ENCODE measurements around the gene TERT.
"Not testable (repeated sequence)": the region's sequence is repeated elsewhere in the genome, so short reads cannot be mapped to it uniquely, and the experiment has no call there.

The TERT gene

DNA sequence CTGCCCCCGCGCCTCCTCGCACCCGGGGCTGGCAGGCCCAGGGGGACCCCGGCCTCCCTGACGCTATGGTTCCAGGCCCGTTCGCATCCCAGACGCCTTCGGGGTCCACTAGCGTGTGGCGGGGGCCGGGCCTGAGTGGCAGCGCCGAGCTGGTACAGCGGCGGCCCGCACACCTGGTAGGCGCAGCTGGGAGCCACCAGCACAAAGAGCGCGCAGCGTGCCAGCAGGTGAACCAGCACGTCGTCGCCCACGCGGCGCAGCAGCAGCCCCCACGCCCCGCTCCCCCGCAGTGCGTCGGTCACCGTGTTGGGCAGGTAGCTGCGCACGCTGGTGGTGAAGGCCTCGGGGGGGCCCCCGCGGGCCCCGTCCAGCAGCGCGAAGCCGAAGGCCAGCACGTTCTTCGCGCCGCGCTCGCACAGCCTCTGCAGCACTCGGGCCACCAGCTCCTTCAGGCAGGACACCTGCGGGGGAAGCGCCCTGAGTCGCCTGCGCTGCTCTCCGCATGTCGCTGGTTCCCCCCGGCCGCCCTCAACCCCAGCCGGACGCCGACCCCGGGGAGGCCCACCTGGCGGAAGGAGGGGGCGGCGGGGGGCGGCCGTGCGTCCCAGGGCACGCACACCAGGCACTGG, 548 bp downstream of the TERT start:
- no peak for DNase-seq (ENCODE audit: low read depth, low spot score)

DNA sequence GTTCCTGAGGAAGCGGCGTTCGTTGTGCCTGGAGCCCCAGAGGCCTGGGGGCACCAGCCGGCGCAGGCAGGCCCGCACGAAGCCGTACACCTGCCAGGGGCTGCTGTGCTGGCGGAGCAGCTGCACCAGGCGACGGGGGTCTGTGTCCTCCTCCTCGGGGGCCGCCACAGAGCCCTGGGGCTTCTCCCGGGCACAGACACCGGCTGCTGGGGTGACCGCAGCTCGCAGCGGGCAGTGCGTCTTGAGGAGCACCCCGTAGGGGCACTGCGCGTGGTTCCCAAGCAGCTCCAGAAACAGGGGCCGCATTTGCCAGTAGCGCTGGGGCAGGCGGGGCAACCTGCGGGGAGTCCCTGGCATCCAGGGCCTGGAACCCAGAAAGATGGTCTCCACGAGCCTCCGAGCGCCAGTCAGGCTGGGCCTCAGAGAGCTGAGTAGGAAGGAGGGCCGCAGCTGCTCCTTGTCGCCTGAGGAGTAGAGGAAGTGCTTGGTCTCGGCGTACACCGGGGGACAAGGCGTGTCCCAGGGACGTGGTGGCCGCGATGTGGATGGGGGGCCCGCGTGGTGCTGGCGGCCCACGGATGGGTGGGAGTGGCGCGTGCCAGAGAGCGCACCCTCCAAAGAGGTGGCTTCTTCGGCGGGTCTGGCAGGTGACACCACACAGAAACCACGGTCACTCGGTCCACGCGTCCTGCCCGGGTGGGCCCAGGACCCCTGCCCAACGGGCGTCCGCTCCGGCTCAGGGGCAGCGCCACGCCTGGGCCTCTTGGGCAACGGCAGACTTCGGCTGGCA, 1.3 kb downstream of the TERT start:
- no peak for DNase-seq (ENCODE audit: low read depth, low spot score)

DNA sequence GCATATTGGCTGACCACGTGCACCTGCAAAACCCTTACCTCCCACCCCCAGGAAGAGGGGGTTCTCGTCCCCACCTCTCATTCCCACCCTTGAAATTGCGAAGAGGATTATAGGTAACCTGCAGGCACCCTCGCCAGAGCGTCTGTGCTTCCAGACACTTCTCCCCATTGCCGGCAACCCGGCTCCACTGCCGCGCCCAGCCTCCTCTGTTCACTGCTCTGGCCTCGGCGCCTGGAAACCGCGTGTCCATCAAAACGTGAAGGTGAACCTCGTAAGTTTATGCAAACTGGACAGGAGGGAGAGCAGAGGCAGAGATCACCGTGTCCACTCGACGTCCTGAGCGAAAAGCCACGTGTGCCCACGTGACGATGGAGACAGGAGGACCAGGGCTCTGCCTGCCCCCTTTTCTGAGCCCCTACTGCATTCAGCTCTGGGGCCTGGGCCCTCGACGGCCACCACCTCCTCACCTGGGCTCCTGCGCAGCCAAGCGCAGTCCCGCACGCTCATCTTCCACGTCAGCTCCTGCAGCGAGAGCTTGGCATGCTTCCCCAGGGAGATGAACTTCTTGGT, 1.9 kb downstream of the TERT start:
- DNase-seq (ENCODE audit: low read depth, low spot score), result no peak

DNA sequence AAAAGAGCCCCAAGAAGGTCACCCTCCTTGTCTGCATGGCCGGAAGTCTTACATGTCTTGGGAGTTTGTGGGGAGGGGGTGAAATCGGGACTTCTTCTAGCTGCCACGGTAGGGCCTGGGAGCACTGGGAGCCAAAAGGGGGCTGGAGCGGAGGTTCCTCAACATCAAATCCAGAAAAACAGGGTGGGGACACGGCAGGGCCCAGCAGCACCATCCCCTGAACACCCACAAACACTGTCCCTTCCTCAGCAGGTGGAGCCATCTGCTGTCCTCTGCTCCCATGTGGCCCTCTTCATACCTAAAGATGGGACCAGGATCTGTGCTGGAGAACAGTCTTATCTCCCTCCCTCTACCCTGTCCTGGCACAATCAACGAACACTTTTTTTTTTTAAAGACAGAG, 2.7 kb downstream of the TERT start:
- DNase-seq (ENCODE audit: low read depth, low spot score), result no peak

DNA sequence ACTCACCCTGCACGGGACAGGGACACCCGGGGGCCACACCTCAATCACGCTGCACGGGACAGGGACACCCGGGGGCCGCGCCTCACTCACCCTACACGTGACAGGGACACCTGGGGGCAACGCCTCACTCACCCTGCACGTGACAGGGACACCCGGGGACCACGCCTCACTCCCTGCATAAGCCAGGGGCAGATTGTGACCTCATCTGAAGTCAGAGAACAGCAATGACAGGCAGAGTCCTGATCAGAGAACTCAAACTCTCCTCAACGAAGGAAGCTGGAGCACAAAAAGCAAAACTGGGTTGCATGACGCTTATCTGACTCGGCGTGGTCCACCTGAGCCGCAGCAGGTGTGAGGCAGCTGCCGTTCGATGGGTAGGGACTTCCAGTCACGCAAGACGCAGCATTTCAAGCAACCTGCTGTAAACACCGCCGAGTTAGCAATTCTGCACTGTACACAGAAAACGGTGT, 3.2 kb downstream of the TERT start:
- no peak for DNase-seq (ENCODE audit: low read depth, low spot score)

DNA sequence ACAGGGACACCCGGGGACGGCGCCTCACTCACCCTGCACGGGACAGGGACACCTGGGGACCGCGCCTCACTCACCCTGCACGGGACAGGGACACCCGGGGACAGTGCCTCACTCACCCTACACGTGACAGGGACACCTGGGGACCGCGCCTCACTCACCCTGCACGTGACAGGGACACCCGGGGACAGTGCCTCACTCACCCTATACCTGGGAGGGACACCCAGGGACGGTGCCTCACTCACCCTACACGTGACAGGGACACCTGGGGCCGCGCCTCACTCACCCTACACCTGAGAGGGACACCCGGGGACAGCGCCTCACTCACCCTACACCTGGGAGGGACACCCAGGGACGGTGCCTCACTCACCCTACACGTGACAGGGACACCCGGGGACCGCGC, 3.9 kb downstream of the TERT start:
- DNase-seq (ENCODE audit: low read depth, low spot score), result not testable (repeated sequence)

DNA sequence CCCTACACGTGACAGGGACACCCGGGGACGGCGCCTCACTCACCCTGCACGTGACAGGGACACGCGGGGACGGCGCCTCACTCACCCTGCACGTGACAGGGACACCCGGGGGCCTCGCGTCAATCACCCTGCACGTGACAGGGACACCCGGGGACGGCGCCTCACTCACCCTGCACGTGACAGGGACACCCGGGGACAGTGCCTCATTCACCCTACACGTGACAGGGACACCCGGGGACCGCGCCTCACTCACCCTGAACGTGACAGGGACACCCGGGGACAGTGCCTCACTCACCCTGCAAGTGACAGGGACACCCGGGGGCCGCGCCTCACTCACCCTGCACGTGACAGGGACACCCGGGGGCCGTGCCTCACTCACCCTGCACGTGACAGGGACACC, 5.3 kb downstream of the TERT start:
- not testable (repeated sequence) for DNase-seq (ENCODE audit: low read depth, low spot score)

DNA sequence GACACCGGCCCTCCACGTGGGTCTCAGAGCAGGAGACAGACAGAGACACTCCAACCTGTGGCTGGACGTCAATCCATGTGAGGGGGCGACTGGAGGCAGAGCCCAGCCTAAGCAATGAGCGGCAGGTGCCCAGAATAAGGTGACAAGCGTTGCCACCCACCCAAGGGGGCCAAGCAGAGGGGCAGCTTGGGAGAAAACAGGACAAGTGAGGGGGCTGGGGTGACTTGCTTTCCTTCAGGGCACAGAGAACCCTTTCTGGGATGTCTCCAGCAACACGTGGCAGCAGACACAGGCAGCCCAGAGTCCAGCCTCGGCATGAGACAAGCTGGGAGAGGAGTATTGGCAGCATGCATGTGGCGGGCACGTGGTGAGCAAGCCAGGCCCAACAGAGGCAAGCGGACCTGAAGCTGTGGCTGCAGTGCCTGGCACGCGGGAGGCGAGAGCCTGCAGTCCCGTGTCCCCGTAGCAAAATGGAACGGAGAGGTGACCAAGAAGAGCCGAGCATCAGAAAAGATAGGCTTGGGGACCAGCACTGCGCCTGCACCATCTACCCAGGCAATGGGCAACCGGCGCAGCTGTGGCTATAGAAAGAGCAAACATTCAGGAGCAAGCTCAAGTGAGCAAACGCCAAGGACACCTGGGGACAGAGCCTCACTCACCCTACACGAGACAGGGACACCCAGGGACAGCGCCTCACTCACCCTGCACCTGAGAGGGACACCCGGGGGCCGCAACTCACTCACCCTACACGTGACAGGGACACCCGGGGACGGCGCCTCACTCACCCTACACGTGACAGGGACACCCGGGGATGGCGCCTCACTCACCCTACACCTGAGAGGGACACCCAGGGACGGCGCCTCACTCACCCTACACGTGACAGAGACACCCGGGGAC, 6.2 kb downstream of the TERT start:
- DNase-seq (ENCODE audit: low read depth, low spot score), result no peak

DNA sequence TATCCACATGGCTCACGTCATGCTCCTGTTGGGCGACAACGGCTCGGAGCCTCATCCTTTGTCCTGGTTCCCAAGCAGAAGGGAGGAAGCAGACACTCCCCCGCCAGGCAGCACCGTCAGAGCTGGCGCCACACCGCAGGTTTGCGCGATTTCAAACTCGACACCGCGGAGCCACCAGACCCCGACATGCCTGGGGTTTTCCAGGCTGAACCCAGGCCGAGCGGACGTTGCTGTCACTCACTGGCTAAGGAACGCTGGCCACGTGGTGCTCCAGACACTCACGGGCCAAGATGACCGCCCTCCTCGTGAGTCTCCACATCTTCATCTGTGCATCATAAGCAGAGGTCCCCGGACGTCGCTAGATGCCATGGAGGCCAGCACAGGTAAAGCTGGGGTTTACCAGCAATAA, 9.0 kb downstream of the TERT start:
- DNase-seq (ENCODE audit: low read depth, low spot score), result no peak

DNA sequence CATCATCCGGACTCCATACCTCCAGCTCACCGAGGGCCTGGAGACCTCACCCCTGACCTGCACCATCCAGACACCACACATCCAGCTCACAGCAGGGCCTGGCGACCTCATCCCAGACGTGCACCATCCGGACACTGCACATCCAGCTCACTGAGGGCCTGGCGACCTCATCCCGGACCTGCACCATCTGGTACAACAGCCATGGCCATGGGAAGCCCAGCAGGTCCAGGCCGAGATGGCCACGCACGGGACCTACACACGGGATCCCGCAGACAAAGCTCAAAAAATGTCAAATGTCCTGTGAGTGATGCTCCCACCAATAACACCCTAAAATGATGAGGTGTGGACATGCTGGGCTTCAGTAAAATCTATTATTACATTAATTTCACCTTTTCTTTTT, 9.7 kb downstream of the TERT start:
- no peak for DNase-seq (ENCODE audit: low read depth, low spot score)

DNA sequence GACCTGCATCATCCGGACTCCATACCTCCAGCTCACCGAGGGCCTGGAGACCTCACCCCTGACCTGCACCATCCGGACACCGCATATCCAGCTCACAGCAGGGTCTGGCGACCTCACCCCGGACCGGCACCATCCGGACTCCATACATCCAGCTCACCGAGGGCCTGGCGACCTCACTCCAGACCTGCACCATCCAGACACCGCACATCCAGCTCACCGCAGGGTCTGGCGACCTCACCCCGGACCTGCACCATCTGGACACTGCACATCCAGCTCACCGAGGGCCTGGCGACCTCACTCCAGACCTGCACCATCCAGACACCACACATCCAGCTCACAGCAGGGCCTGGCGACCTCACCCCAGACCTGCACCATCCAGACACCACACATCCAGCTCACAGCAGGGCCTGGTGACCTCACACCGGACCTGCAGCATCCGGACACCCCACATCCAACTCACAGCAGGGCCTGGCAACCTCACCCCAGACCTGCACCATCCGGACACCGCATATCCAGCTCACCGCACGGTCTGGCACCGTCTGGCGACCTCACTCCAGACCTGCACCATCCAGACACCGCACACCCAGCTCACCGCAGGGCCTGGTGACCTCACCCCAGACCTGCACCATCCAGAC, 10.4 kb downstream of the TERT start:
- not testable (repeated sequence) for DNase-seq (ENCODE audit: low read depth, low spot score)

DNA sequence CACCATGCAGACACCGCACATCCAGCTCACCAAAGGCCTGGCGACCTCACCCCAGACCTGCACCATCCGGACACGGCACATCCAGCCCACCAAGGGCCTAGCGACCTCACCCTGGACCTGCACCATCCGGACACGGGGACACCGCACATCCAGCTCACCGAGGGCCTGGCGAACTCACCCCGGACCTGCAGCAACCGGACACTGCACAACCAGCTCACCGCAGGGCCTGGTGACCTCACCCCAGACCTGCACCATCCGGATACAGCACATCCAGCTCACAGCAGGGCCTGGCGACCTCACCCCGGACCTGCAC, 11.2 kb downstream of the TERT start:
- DNase-seq (ENCODE audit: low read depth, low spot score), result not testable (repeated sequence)

DNA sequence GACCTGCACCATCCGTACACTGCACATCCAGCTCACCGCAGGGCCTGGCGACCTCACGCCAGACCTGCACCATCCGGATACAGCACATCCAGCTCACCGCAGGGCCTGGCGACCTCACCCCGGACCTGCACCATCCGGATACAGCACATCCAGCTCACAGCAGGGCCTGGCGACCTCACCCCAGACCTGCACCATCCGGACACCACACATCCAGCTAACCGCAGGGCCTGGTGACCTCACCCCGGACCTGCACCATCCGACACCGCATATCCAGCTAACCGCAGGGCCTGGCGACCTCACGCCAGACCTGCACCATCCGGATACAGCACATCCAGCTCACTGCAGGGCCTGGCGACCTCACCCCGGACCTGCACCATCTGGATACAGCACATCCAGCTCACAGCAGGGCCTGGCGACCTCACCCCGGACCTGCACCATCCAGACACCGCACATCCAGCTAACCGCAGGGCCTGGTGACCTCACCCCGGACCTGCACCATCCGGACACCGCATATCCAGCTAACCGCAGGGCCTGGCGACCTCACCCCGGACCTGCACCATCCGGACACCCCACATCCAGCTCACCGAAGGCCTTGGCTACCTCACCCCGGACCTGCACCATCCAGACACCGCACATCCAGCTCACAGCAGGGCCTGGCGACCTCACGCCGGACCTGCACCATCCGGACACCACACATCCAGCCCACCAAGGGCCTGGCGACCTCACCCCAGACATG, 11.7 kb downstream of the TERT start:
- not testable (repeated sequence) for DNase-seq (ENCODE audit: low read depth, low spot score)

DNA sequence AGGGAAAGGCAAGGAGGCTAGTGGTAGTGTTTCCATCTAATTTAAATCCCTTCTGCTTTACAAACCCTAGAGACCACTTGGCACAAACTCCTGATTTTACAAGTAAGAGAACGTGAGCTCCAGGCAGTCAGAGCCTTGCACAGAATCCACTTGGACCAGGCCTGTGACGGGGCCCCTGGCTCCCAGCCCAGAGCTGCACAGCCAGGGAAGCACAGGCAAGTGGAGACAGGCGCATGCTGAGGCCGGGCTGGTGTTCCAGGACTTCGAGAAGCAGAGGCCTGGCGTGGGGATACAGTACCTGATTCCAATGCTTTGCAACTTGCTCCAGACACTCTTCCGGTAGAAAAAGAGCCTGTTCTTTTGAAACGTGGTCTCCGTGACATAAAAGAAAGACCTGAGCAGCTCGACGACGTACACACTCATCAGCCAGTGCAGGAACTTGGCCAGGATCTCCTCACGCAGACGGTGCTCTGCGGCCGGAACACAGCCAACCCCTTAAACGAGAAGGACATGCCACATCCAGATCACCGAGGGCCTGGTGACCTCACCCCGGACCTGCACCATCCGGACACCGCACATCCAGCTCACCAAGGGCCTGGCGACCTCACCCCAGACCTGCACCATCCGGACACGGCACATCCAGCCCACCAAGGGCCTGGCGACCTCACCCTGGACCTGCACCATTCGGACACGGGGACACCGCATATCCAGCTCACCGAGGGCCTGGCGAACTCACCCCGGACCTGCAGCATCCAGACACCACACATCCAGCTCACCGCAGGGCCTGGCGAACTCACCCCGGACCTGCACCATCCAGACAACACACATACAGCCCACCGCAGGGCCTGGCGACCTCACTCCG, 12.5 kb downstream of the TERT start:
- no peak for DNase-seq (ENCODE audit: low read depth, low spot score)

DNA sequence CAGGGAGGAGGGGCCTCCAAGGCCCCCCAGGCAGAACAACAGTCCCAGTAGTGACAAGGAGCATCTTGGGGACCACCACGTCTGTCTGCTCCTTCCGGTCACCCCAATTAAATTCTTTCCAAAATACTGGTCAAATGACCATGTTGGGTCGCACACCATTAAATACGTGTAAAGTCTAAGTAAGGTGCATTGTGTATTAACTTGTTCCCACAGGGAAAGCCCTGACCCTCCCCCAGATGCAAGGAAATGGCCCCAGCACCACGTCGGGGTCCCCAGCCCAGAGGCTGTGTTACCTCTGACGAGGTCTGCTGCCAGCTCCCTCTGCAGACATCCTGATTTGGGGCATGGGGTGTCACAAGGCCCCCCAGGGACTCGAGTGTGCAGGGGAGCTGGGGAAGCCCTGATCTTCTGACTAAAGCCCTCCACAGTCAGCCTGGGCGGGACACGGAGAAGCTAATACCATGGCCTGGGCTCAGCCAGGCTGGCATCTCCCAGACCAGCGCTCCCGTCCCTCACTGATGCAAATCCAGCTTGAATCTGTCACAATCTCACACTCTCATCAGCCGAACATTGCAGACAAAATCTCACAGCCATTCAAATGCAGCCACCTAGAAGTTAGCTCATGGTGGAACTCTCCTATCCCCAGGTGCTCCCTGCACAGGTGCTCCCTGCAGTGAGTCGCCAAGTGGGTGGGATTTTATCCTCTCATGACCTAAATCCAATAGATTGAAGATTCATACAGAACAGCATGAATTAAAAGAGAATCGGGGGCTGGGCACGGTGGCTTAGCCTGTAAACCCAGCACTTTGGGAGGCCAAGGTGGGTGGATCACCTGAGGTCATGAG, 13.6 kb downstream of the TERT start:
- no peak for DNase-seq (ENCODE audit: low read depth, low spot score)

DNA sequence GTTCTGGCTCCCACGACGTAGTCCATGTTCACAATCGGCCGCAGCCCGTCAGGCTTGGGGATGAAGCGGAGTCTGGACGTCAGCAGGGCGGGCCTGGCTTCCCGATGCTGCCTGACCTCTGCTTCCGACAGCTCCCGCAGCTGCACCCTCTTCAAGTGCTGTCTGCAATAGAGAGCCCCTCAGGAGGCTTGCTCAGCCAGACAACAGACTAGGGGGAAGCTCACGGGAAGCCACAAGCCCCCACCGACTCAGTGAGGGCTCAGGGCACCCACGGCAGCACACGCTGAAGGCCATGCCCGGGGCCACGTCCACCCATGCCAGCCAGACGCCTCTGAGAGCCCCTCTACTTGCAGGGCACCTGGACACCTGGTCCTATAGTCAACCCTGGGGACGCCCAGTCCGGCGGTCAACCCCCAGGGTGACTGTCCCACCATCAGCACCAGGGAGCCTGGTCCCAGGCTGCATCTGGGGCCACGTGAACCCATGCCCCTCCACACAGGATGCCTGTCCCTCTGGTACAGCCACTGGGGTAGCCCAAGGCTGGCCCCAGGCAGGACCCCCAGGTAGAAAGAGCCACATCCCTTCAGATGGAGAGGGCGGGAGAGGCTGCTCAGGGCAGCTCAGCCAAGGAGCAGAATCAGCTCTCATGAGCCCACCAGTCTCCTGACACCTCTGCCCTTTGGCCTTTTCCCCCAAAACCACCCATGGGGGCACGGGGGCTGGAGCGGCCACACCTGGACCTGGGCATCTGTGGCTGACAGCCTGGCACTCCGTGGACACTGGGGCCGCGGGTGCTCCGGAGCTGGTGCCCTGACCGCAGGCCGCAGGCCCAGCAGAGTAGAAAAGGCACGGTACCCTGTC, 14.5 kb downstream of the TERT start:
- DNase-seq (ENCODE audit: low read depth, low spot score), result no peak

DNA sequence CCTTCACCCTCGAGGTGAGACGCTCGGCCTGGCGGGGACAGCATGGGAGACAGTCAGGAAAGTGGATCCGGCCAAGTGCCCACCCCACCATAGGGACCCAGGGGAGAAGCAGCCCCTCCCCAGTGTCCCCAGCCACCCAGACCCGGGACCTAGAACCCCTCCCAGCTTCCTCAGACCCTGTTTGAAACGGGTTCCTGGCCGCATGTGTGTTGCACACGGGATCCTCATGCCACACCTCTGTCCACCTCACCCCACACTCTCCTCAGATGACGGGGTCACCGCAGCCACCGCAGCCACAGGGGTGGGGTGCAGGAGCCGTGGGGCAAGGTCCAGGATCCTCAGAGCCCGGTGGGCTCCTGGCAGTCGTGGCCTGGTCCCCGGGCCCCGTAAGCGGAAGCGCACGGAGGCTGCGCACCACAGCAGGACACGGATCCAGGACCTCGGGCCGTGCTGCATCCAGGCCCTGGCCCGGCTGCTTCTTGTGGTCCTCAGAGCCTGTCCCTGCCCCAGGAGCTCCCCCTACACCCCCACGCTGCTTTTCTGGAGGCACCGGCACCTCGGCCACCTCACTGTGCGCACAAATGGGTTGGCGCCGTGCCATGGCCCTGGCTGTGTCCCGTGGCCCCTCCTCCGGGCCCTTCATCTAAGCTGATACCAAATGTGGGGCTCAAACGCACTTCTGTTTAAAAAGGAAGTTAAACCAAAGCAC, 15.3 kb downstream of the TERT start:
- no peak for DNase-seq (ENCODE audit: low read depth, low spot score)

All from activated naive CD8-positive, alpha-beta T cell treated with anti-CD3 and anti-CD28 coated beads, Interleukin-2, amount 50 U/mL, for 16 hours (primary cell).